ENCODE data around the gene CLEC2L.

Gene CLEC2L

GRCh38 chr7:139572704-139573385, 49.4 kb downstream of the CLEC2L start:
- Histone ChIP-seq H3K79me2 (ENCODE audit: control insufficient read depth, low read length) (no peaks in the 10 kb centered on the region), H3K4me1 (ENCODE audit: control insufficient read depth, low read length) (no peaks in the 10 kb centered on the region), H3K4me2 (ENCODE audit: low read length) (no peak overlapping the region), H3K27ac (ENCODE audit: low read depth, low read length) (no peak overlapping the region), H3F3A (ENCODE audit: control insufficient read depth, insufficient read depth) (no peaks in the 10 kb centered on the region), H3K27me3 (ENCODE audit: control insufficient read depth, low read length) (no peaks in the 10 kb centered on the region), H4K20me1 (ENCODE audit: control insufficient read depth, insufficient read depth, low read depth, low read length) (no peaks in the 10 kb centered on the region), H3K36me3 (ENCODE audit: control insufficient read depth, low read length) (no peaks in the 10 kb centered on the region), H3K9me3 (ENCODE audit: control insufficient read depth, insufficient read depth, low read length) (no peaks in the 10 kb centered on the region), H3K4me3 (ENCODE audit: low read length) (no peak overlapping the region), H3K9me2 (replicated peaks; ENCODE audit: control insufficient read depth, low read length) (no peaks in the 10 kb centered on the region)
- TF ChIP-seq, protein P1, sequence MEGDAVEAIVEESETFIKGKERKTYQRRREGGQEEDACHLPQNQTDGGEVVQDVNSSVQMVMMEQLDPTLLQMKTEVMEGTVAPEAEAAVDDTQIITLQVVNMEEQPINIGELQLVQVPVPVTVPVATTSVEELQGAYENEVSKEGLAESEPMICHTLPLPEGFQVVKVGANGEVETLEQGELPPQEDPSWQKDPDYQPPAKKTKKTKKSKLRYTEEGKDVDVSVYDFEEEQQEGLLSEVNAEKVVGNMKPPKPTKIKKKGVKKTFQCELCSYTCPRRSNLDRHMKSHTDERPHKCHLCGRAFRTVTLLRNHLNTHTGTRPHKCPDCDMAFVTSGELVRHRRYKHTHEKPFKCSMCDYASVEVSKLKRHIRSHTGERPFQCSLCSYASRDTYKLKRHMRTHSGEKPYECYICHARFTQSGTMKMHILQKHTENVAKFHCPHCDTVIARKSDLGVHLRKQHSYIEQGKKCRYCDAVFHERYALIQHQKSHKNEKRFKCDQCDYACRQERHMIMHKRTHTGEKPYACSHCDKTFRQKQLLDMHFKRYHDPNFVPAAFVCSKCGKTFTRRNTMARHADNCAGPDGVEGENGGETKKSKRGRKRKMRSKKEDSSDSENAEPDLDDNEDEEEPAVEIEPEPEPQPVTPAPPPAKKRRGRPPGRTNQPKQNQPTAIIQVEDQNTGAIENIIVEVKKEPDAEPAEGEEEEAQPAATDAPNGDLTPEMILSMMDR (IDR thresholded peaks at IDR 0.05; ENCODE audit: low read depth, low read length, poor library complexity, severe bottlenecking), result no peak
- TF ChIP-seq EZH2phosphoT487 (IDR thresholded peaks at IDR 0.05; ENCODE audit: borderline replicate concordance, low read length), result no peak

GRCh38 chr7:139573871-139574270, 50.4 kb downstream of the CLEC2L start:
- Histone ChIP-seq H3K4me1 (ENCODE audit: control insufficient read depth, low read length) (no peaks in the 10 kb centered on the region), H3F3A (ENCODE audit: control insufficient read depth, insufficient read depth) (no peaks in the 10 kb centered on the region), H3K4me3 (ENCODE audit: low read length) (no peak overlapping the region), H3K27me3 (ENCODE audit: control insufficient read depth, low read length) (no peaks in the 10 kb centered on the region), H3K36me3 (ENCODE audit: control insufficient read depth, low read length) (no peaks in the 10 kb centered on the region), H3K79me2 (ENCODE audit: control insufficient read depth, low read length) (no peaks in the 10 kb centered on the region), H3K4me2 (ENCODE audit: low read length) (no peak overlapping the region), H3K9me3 (ENCODE audit: control insufficient read depth, insufficient read depth, low read length) (no peaks in the 10 kb centered on the region), H3K27ac (ENCODE audit: low read depth, low read length) (no peak overlapping the region), H4K20me1 (ENCODE audit: control insufficient read depth, insufficient read depth, low read depth, low read length) (no peaks in the 10 kb centered on the region), H3K9me2 (replicated peaks; ENCODE audit: control insufficient read depth, low read length) (no peaks in the 10 kb centered on the region)
- TF ChIP-seq EZH2phosphoT487 (IDR thresholded peaks at IDR 0.05; ENCODE audit: borderline replicate concordance, low read length), result no peak
- TF ChIP-seq, protein P1 (IDR thresholded peaks at IDR 0.05; ENCODE audit: low read depth, low read length, poor library complexity, severe bottlenecking), result no peak

- no peaks in the 10 kb centered on the region for H3K9me3 ChIP-seq (ENCODE audit: control insufficient read depth, insufficient read depth, low read length)
- H3F3A ChIP-seq (ENCODE audit: control insufficient read depth, insufficient read depth), result no peaks in the 10 kb centered on the region
- H3K79me2 ChIP-seq (ENCODE audit: control insufficient read depth, low read length), result no peaks in the 10 kb centered on the region
- H3K4me2 ChIP-seq (ENCODE audit: low read length), result no peak overlapping the region
- H3K9me2 ChIP-seq (replicated peaks; ENCODE audit: control insufficient read depth, low read length), result no peaks in the 10 kb centered on the region
- H3K27ac ChIP-seq (ENCODE audit: low read depth, low read length), result no peak overlapping the region
- H3K4me1 ChIP-seq (ENCODE audit: control insufficient read depth, low read length), result no peaks in the 10 kb centered on the region
- no peaks in the 10 kb centered on the region for H3K27me3 ChIP-seq (ENCODE audit: control insufficient read depth, low read length)
- no peaks in the 10 kb centered on the region for H4K20me1 ChIP-seq (ENCODE audit: control insufficient read depth, insufficient read depth, low read depth, low read length)
- H3K4me3 ChIP-seq (ENCODE audit: low read length), result no peak overlapping the region
- no peaks in the 10 kb centered on the region for H3K36me3 ChIP-seq (ENCODE audit: control insufficient read depth, low read length)
- TF ChIP-seq EZH2phosphoT487 (IDR thresholded peaks at IDR 0.05; ENCODE audit: borderline replicate concordance, low read length), result no peak
- TF ChIP-seq, protein P1 (IDR thresholded peaks at IDR 0.05; ENCODE audit: low read depth, low read length, poor library complexity, severe bottlenecking), result no peak
Observed at GRCh38 chr7:139574618-139575337, 51.3 kb downstream of the CLEC2L start.

Measured in DOHH2 (cell line).